DOHH2 (cell line): ENCODE data around the gene AKAP13.

Experiments used
- H3F3A ChIP-seq: fragments of 200-600 bp; sonication (generic), shearing (Covaris generic); 2 replicates; pipeline ENCODE4 v1.6.0; 2016; ENCODE audit warnings: antibody characterized with exemption, mild to moderate bottlenecking; ENCODE audit not compliant: control insufficient read depth, insufficient read depth
- H3K27ac ChIP-seq: fragments of 200-600 bp; sonication (generic); 2 replicates; pipeline ENCODE4 v1.5.1; 2014; ENCODE audit warnings: low read depth, mild to moderate bottlenecking, low read length, moderate library complexity
- H3K27me3 ChIP-seq: fragments of 200-600 bp; sonication (generic); 2 replicates; pipeline ENCODE4 v1.6.1; 2014; ENCODE audit warnings: mild to moderate bottlenecking, low read length, mixed read lengths; ENCODE audit not compliant: control insufficient read depth
- H3K36me3 ChIP-seq: fragments of 200-600 bp; sonication (generic); 2 replicates; pipeline ENCODE4 v1.6.1; 2014; ENCODE audit warnings: mild to moderate bottlenecking, low read length, moderate library complexity, mixed read lengths; ENCODE audit not compliant: control insufficient read depth
- H3K4me1 ChIP-seq: fragments of 200-600 bp; sonication (generic); 2 replicates; pipeline ENCODE4 v1.6.1; 2014; ENCODE audit warnings: mild to moderate bottlenecking, low read length, mixed read lengths; ENCODE audit not compliant: control insufficient read depth
- H3K4me2 ChIP-seq: fragments of 200-600 bp; sonication (generic); 2 replicates; pipeline ENCODE4 v1.6.0; 2014; ENCODE audit warnings: mild to moderate bottlenecking, low read length, moderate library complexity
- H3K4me3 ChIP-seq: fragments of 200-600 bp; sonication (generic); 2 replicates; pipeline ENCODE4 v1.5.1; 2014; ENCODE audit warnings: mild to moderate bottlenecking, low read length, mixed read lengths
- H3K79me2 ChIP-seq: fragments of 200-600 bp; sonication (generic); 2 replicates; pipeline ENCODE4 v1.6.1; 2014; ENCODE audit warnings: mild to moderate bottlenecking, low read length, mixed read lengths; ENCODE audit not compliant: control insufficient read depth
- H3K9me2 ChIP-seq: fragments of 200-600 bp; sonication (generic); replicated peaks from 2 replicates; pipeline ENCODE4 v1.6.1; 2014; ENCODE audit warnings: mild to moderate bottlenecking, low read length, mixed read lengths; ENCODE audit not compliant: control insufficient read depth
- H3K9me3 ChIP-seq: fragments of 200-600 bp; sonication (generic); 2 replicates; pipeline ENCODE4 v1.6.1; 2014; ENCODE audit warnings: antibody characterized with exemption, low read length, mixed read lengths; ENCODE audit not compliant: control insufficient read depth, insufficient read depth
- H4K20me1 ChIP-seq: fragments of 200-600 bp; sonication (generic); 2 replicates; pipeline ENCODE4 v1.6.0; 2014; ENCODE audit warnings: low read depth, mild to moderate bottlenecking, antibody characterized with exemption, low read length, moderate library complexity; ENCODE audit not compliant: control insufficient read depth, insufficient read depth
- CTCF ChIP-seq: fragments of 200-600 bp; sonication (generic); IDR thresholded peaks from one replicate; pipeline ENCODE4 v1.5.1; 2014; ENCODE audit warnings: antibody characterized with exemption, mild to moderate bottlenecking, low read depth, low read length; ENCODE audit not compliant: poor library complexity, severe bottlenecking
- EZH2phosphoT487 ChIP-seq: fragments of 200-600 bp; sonication (generic); IDR thresholded peaks from 2 replicates; pipeline ENCODE4 v1.6.1; 2017; ENCODE audit warnings: borderline replicate concordance, mild to moderate bottlenecking, antibody characterized with exemption, low read length, moderate library complexity, mixed read lengths

Gene AKAP13

GRCh38 chr15:85743392-85744055, 363.1 kb downstream of the AKAP13 start:
- no peaks in the 10 kb centered on the region for H3K9me3 ChIP-seq
- H4K20me1 ChIP-seq: no peaks in the 10 kb centered on the region; the same call in 1 of the 2 replicates
- H3K4me3 ChIP-seq: no peak overlapping the region
- H3K4me1 ChIP-seq: no peaks in the 10 kb centered on the region
- H3K36me3 ChIP-seq: peaks cover 92% of the 10 kb centered on the region
- no peak overlapping the region for H3K4me2 ChIP-seq
- no peaks in the 10 kb centered on the region for H3K27me3 ChIP-seq
- H3K27ac ChIP-seq: no peak overlapping the region
- peaks cover 8% of the 10 kb centered on the region; the same call in 1 of the 2 replicates for H3F3A ChIP-seq
- no peaks in the 10 kb centered on the region for H3K79me2 ChIP-seq
- no peaks in the 10 kb centered on the region for H3K9me2 ChIP-seq
- TF ChIP-seq CTCF (no peak), EZH2phosphoT487 (no peak)

GRCh38 chr15:85744579-85744978, 364.2 kb downstream of the AKAP13 start:
- TF ChIP-seq CTCF (no peak), EZH2phosphoT487 (no peak)
- no peaks in the 10 kb centered on the region for H3K79me2 ChIP-seq
- H3K9me3 ChIP-seq: no peaks in the 10 kb centered on the region
- H3K27me3 ChIP-seq: no peaks in the 10 kb centered on the region
- H3K4me2 ChIP-seq: no peak overlapping the region
- H3K36me3 ChIP-seq: peaks cover 92% of the 10 kb centered on the region
- no peak overlapping the region for H3K4me3 ChIP-seq
- H3K9me2 ChIP-seq: no peaks in the 10 kb centered on the region
- no peaks in the 10 kb centered on the region for H3K4me1 ChIP-seq
- no peaks in the 10 kb centered on the region; the same call in 1 of the 2 replicates for H4K20me1 ChIP-seq
- peaks cover 8% of the 10 kb centered on the region; the same call in 1 of the 2 replicates for H3F3A ChIP-seq
- H3K27ac ChIP-seq: no peak overlapping the region

- Histone ChIP-seq H4K20me1 (no peaks in the 10 kb centered on the region; the same call in 1 of the 2 replicates), H3K4me2 (no peak overlapping the region), H3K4me1 (no peaks in the 10 kb centered on the region), H3K36me3 (peaks cover 88% of the 10 kb centered on the region), H3K4me3 (no peak overlapping the region), H3K9me2 (no peaks in the 10 kb centered on the region), H3K9me3 (no peaks in the 10 kb centered on the region), H3F3A (0 out of 2 replicates have a peak, but pooled peaks cover 6% of the 10 kb centered on the region), H3K79me2 (no peaks in the 10 kb centered on the region), H3K27ac (no peak overlapping the region), H3K27me3 (no peaks in the 10 kb centered on the region)
- TF ChIP-seq EZH2phosphoT487 (no peak), CTCF (no peak)
Observed at GRCh38 chr15:85745023-85745422, 364.6 kb downstream of the AKAP13 start.
